Neural progenitor cell (in vitro differentiated cells): Measurements from ENCODE around the gene IFITM2. TPM values are rescaled to one million over a fixed set of nuclear protein-coding genes. Genes with fewer than 3 reads are reported as not detected.

ENCODE experiments used
- DNase-seq: peaks from one replicate; pipeline ENCODE4 v3.0.0-alpha.2; 2016; ENCODE audit warnings: low spot score
- H2AFZ ChIP-seq: fragments of 200-600 bp; sonication (generic); replicated peaks from 2 replicates; pipeline ENCODE4 v1.6.1; 2016; ENCODE audit warnings: antibody characterized with exemption
- H3F3A ChIP-seq: fragments of 200-600 bp; sonication (generic); 2 replicates; pipeline ENCODE4 v1.6.1; 2016; ENCODE audit warnings: antibody characterized with exemption, low read depth
- H3K27ac ChIP-seq: fragments of 200-600 bp; sonication (generic); 2 replicates; pipeline ENCODE4 v1.5.1; 2016; ENCODE audit warnings: mild to moderate bottlenecking
- H3K27me3 ChIP-seq: fragments of 200-600 bp; sonication (generic); 2 replicates; pipeline ENCODE4 v1.6.1; 2016; ENCODE audit warnings: mild to moderate bottlenecking, moderate library complexity
- H3K36me3 ChIP-seq: fragments of 200-600 bp; sonication (generic); 2 replicates; pipeline ENCODE4 v1.5.1; 2016
- H3K4me1 ChIP-seq: fragments of 200-600 bp; sonication (generic); 2 replicates; pipeline ENCODE4 v1.6.1; 2016; ENCODE audit warnings: mixed run types
- H3K4me2 ChIP-seq: fragments of 200-600 bp; sonication (generic); 2 replicates; pipeline ENCODE4 v1.6.1; 2016
- H3K4me3 ChIP-seq: fragments of 200-600 bp; sonication (generic); 2 replicates; pipeline ENCODE4 v1.5.1; 2016
- H3K79me2 ChIP-seq: fragments of 200-600 bp; sonication (generic); 2 replicates; pipeline ENCODE4 v1.6.1; 2016; ENCODE audit warnings: low read depth
- H3K9ac ChIP-seq: fragments of 200-600 bp; sonication (generic); 2 replicates; pipeline ENCODE4 v1.6.1; 2016
- H3K9me3 ChIP-seq: fragments of 200-600 bp; sonication (generic); 2 replicates; pipeline ENCODE4 v1.5.1; 2016; ENCODE audit warnings: low read depth
- H4K20me1 ChIP-seq: fragments of 200-600 bp; sonication (generic); 2 replicates; pipeline ENCODE4 v1.6.1; 2016; ENCODE audit warnings: low read depth
- H3K27ac Mint-ChIP-seq: 3 replicates; pipeline ENCODE4 v1.8.0; 2021; ENCODE audit warnings: mixed read lengths
- H3K27me3 Mint-ChIP-seq: 2 replicates; pipeline ENCODE4 v1.8.0; 2022; ENCODE audit warnings: low read depth, mild to moderate bottlenecking, inconsistent platforms, moderate library complexity, mixed read lengths; ENCODE audit not compliant: insufficient read depth
- H3K36me3 Mint-ChIP-seq: 3 replicates; pipeline ENCODE4 v1.8.0; 2021; ENCODE audit warnings: mixed read lengths
- H3K4me1 Mint-ChIP-seq: 3 replicates; pipeline ENCODE4 v1.8.0; 2021; ENCODE audit warnings: mixed read lengths
- H3K4me3 Mint-ChIP-seq: 3 replicates; pipeline ENCODE4 v1.8.0; 2021; ENCODE audit warnings: mild to moderate bottlenecking, moderate library complexity, mixed read lengths
- H3K9me3 Mint-ChIP-seq: 3 replicates; pipeline ENCODE4 v1.8.0; 2020; ENCODE audit warnings: mixed read lengths
- EZH2 ChIP-seq: fragments of 200-600 bp; sonication (generic); IDR thresholded peaks from 2 replicates; pipeline ENCODE4 v1.6.1; 2017; ENCODE audit warnings: antibody characterized with exemption, mild to moderate bottlenecking, moderate library complexity
- EZH2phosphoT487 ChIP-seq: fragments of 200-600 bp; sonication (generic); IDR thresholded peaks from 2 replicates; pipeline ENCODE4 v1.6.1; 2017; ENCODE audit warnings: antibody characterized with exemption
- total RNA-seq: library from RNA; depleted of rRNA; stranded (reverse); fragments of >200 nt; gene quantifications from 2 replicates; pipeline ENCODE4 v1.2.3, GENCODE V29; 2015; ENCODE audit warnings: low replicate concordance
- TF ChIP-seq, protein P1 (sequence below): fragments of 200-600 bp; sonication (generic); IDR thresholded peaks from 2 replicates; pipeline ENCODE4 v1.5.1; 2017; ENCODE audit warnings: antibody characterized with exemption, mild to moderate bottlenecking

The IFITM2 gene
- total RNA-seq, 1 donor from 2014 or later: 10.5 TPM

DNA sequence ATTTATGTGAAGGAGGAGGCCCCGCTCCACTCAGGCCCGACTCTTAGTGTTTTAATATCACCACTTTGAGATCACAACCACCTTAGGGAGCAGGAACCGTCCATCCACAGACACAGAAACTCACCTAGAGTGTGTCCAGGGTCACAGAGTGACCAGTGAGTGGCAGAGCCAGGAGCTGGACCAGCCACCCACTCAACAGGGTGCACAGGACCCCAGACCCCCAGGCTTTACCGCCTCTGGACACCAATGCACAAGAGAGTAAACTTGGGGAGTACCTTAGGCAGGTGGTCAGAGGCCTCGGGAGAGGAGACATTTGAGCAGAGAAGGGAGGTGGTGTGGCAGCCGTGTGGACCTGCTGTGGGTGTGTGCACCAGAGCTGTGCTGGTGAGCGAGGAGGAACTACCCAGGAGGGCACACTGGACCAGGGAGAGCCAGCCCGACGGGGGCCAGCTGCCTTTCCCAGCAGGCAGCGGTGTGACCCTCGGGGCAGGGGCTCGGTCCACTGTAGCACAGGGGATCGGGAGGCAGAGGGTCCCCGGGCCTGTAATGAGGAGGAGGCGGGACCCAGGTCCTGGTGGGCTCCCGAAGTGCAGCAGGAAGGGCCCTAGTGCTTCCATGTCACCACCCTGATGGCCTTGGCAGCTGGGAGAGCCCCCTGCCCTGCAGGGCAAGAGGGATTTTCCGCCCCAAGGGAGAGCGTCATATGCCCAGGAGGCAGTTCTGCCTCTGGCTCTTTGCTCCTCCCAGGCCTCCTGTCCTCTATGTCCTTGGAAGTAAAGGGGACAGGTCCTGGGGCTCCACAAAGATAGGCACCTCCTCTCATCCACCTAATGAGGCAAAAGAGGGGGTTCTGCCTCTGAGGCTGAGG, 36.9 kb upstream of the IFITM2 start:
- H3K4me2 ChIP-seq: no peak overlapping the region
- H3K9ac ChIP-seq: no peak overlapping the region
- H3K36me3 Mint-ChIP-seq: peaks cover 1% of the 10 kb centered on the region
- peaks cover 7% of the 10 kb centered on the region for H3K9me3 Mint-ChIP-seq
- TF ChIP-seq EZH2 (no peak), EZH2phosphoT487 (no peak)
- TF ChIP-seq, protein P1, sequence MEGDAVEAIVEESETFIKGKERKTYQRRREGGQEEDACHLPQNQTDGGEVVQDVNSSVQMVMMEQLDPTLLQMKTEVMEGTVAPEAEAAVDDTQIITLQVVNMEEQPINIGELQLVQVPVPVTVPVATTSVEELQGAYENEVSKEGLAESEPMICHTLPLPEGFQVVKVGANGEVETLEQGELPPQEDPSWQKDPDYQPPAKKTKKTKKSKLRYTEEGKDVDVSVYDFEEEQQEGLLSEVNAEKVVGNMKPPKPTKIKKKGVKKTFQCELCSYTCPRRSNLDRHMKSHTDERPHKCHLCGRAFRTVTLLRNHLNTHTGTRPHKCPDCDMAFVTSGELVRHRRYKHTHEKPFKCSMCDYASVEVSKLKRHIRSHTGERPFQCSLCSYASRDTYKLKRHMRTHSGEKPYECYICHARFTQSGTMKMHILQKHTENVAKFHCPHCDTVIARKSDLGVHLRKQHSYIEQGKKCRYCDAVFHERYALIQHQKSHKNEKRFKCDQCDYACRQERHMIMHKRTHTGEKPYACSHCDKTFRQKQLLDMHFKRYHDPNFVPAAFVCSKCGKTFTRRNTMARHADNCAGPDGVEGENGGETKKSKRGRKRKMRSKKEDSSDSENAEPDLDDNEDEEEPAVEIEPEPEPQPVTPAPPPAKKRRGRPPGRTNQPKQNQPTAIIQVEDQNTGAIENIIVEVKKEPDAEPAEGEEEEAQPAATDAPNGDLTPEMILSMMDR: no peak
- peaks cover 3% of the 10 kb centered on the region for H3K27me3 ChIP-seq
- H2AFZ ChIP-seq: no peak overlapping the region
- no peaks in the 10 kb centered on the region for H3K4me1 ChIP-seq
- H3K4me3 Mint-ChIP-seq: peak overlapping the region; percentile 27
- peak overlapping the region; percentile 42 for H3K27ac Mint-ChIP-seq
- no peak overlapping the region for H3K4me3 ChIP-seq
- no peaks in the 10 kb centered on the region for H3F3A ChIP-seq
- H3K4me1 Mint-ChIP-seq: peaks cover 3% of the 10 kb centered on the region
- no peak for DNase-seq
- H3K79me2 ChIP-seq: no peaks in the 10 kb centered on the region
- no peaks in the 10 kb centered on the region for H3K9me3 ChIP-seq
- H3K27ac ChIP-seq: no peak overlapping the region
- H4K20me1 ChIP-seq: no peaks in the 10 kb centered on the region
- peaks cover 3% of the 10 kb centered on the region for H3K27me3 Mint-ChIP-seq
- H3K36me3 ChIP-seq: no peaks in the 10 kb centered on the region

DNA sequence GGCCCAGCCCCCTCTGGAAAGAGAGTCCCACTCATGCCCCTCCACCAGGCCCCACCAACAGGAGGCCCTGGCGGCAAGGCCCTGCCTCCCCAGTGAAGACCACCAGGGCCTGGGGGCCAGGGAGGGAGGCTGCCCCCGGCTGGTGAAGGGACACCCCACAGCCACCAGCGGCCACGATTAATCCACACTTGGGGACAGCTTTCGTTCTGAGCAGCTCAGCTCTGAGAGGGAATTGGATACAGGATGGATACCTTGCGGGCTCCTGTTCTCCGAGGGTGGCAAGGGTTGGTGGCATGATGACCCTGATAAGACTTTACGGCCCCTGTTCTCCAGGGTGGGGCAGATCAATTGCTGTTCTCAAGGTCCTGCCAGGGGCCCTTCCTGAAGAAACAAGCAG, 36.3 kb upstream of the IFITM2 start:
- H3K27me3 Mint-ChIP-seq: peaks cover 3% of the 10 kb centered on the region
- no peaks in the 10 kb centered on the region for H3K4me1 ChIP-seq
- no peak overlapping the region for H3K9ac ChIP-seq
- peaks cover 7% of the 10 kb centered on the region for H3K9me3 Mint-ChIP-seq
- no peaks in the 10 kb centered on the region for H3K9me3 ChIP-seq
- H3K4me1 Mint-ChIP-seq: peaks cover 3% of the 10 kb centered on the region
- no peak overlapping the region for H3K4me3 Mint-ChIP-seq
- TF ChIP-seq, protein P1: no peak
- TF ChIP-seq EZH2 (no peak), EZH2phosphoT487 (no peak)
- H3K36me3 ChIP-seq: no peaks in the 10 kb centered on the region
- no peak for DNase-seq
- no peak overlapping the region for H3K27ac ChIP-seq
- H3K4me2 ChIP-seq: no peak overlapping the region
- no peaks in the 10 kb centered on the region for H3F3A ChIP-seq
- H3K4me3 ChIP-seq: no peak overlapping the region
- H3K27ac Mint-ChIP-seq: no peak overlapping the region
- H3K36me3 Mint-ChIP-seq: peaks cover 1% of the 10 kb centered on the region
- peaks cover 3% of the 10 kb centered on the region for H3K27me3 ChIP-seq
- H2AFZ ChIP-seq: no peak overlapping the region
- no peaks in the 10 kb centered on the region for H3K79me2 ChIP-seq
- H4K20me1 ChIP-seq: no peaks in the 10 kb centered on the region

DNA sequence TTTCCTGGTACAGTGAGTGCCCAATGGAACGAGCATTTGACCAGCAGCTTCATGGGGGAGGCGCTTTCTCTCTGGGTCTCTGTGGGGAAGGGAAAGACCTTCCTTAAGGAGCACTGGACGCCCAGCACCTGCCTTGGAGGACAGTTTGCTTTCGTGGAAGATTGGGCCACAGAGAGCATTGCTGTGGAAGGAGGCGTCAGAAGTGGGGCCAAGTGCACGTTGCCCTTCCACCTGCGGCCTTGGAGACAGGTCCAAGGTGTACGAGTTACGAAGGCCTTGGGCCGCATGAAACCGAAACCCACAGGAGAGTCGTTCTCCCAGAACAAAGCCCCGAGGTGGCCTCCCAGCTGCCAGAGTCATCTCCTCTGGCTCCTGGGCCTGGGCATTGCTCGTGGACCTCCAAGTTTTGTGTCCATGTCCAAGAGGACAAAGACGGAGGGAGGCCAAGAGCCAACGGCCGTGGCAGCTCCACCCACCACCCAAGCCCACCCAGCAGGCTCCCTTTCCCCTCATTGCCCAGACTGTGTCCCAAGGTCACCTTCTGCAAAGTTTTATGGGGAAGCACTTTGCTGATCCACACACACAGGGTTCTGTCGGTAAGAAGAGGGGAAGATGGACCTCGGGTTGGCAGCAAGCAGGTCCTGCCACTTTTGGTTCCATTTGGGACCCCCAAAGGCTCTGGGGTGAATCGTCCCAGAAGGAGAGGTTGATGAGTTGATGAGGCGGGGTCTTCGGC, 35.3 kb upstream of the IFITM2 start:
- Mint-ChIP-seq H3K4me1 (peaks cover 3% of the 10 kb centered on the region), H3K9me3 (peaks cover 7% of the 10 kb centered on the region), H3K4me3 (no peak overlapping the region), H3K27ac (no peak overlapping the region), H3K36me3 (peaks cover 1% of the 10 kb centered on the region), H3K27me3 (peaks cover 3% of the 10 kb centered on the region)
- Histone ChIP-seq H4K20me1 (no peaks in the 10 kb centered on the region), H3F3A (no peaks in the 10 kb centered on the region), H3K9ac (no peak overlapping the region), H3K4me1 (no peaks in the 10 kb centered on the region), H3K4me2 (no peak overlapping the region), H3K4me3 (no peak overlapping the region), H3K36me3 (no peaks in the 10 kb centered on the region), H3K27ac (no peak overlapping the region), H3K9me3 (no peaks in the 10 kb centered on the region), H3K79me2 (no peaks in the 10 kb centered on the region), H3K27me3 (peaks cover 3% of the 10 kb centered on the region), H2AFZ (no peak overlapping the region)
- no peak for DNase-seq
- TF ChIP-seq, protein P1: no peak
- TF ChIP-seq EZH2 (no peak), EZH2phosphoT487 (no peak)
